ENCODE measurements around the gene ALG1. TPM values are rescaled to one million over a fixed set of nuclear protein-coding genes. Genes with fewer than 3 reads are reported as not detected.

ALG1 gene
- total and polyA plus RNA-seq, 10 of the 15 experiments (the other 5 are each of a cell fraction or from before 2014, with no cell fraction given) = 1.5 to 43.2 (median 23.8) TPM

GRCh38 chr16:5044011-5044540 is 27.6 kb upstream of the ALG1 start:
- WGBS (ENCODE audit: insufficient coverage, insufficient replicate concordance, low lambda C conversion rate, missing lambda C conversion rate) = 86% methylated on average over 8 of the region's 8 CpGs
- Histone ChIP-seq H3K27ac (ENCODE audit: control insufficient read depth, insufficient read depth) (no peak overlapping the region), H2AFZ (ENCODE audit: control insufficient read depth, low read depth, low read length) (no peak overlapping the region), H3K9ac (ENCODE audit: control insufficient read depth, insufficient read depth, low read length) (no peak overlapping the region), H3K4me1 (ENCODE audit: control insufficient read depth, insufficient read depth, low read length) (peaks cover 26% of the 10 kb centered on the region), H3K36me3 (ENCODE audit: control insufficient read depth in 2 of 2, insufficient read depth in 2 of 2, low read length in 1 of 2) (no peaks in the 10 kb centered on the region), H3K79me2 (ENCODE audit: control insufficient read depth, insufficient read depth, low read length) (no peaks in the 10 kb centered on the region), H3K4me2 (ENCODE audit: control insufficient read depth, insufficient read depth) (no peak overlapping the region), H3K27me3 (replicated peaks in 1 of 2; ENCODE audit: control insufficient read depth in 2 of 2, insufficient read depth in 2 of 2, low read length in 1 of 2) (no peaks in the 10 kb centered on the region), H4K20me1 (ENCODE audit: control insufficient read depth, insufficient read depth) (no peaks in the 10 kb centered on the region), H3K4me3 (no peak overlapping the region), H3K9me3 (replicated peaks; ENCODE audit: control insufficient read depth, insufficient read depth, low read length) (no peaks in the 10 kb centered on the region; the same call in 1 of the 3 replicates)
- DNase-seq (ENCODE audit: low read depth, low spot score) (no peak), FAIRE-seq (no peak), ATAC-seq (no peak)
- intact Hi-C loops (cut with micrococcal nuclease; ENCODE audit: unreplicated experiment) = no loop called here
- ChIA-PET CTCF (interaction anchor here (1.6 kb wide), 1 partner anchor 12 kb away, joined by 4 read pairs; no protein-coding TSS in a partner anchor), POLR2A (interaction anchor here (1.2 kb wide), 1 partner anchor 10 kb away, joined by 3 read pairs; the partner anchor contains the start of gene NAGPA), RAD21 (ENCODE audit: unreplicated experiment) (no interaction called here), SMC1A (ENCODE audit: uncharacterized antibody, unreplicated experiment) (no interaction called here)
- in situ Hi-C loops (cut with MboI) = no loop called here
- no TSS peak for BruUV-seq (replicated peaks)
- no peak for TF ChIP-seq CBX3 (IDR thresholded peaks at IDR 0.05; ENCODE audit: borderline replicate concordance, low read depth)
- TF ChIP-seq TBL1XR1 (IDR thresholded peaks at IDR 0.05; ENCODE audit: low read depth, low read length) = no peak
- TF ChIP-seq POLR2A (IDR thresholded peaks at IDR 0.05; ENCODE audit: low read depth, low read length) = no peak
- TF ChIP-seq RB1 (IDR thresholded peaks at IDR 0.05; ENCODE audit: borderline replicate concordance) = no peak
- TF ChIP-seq, protein P1, sequence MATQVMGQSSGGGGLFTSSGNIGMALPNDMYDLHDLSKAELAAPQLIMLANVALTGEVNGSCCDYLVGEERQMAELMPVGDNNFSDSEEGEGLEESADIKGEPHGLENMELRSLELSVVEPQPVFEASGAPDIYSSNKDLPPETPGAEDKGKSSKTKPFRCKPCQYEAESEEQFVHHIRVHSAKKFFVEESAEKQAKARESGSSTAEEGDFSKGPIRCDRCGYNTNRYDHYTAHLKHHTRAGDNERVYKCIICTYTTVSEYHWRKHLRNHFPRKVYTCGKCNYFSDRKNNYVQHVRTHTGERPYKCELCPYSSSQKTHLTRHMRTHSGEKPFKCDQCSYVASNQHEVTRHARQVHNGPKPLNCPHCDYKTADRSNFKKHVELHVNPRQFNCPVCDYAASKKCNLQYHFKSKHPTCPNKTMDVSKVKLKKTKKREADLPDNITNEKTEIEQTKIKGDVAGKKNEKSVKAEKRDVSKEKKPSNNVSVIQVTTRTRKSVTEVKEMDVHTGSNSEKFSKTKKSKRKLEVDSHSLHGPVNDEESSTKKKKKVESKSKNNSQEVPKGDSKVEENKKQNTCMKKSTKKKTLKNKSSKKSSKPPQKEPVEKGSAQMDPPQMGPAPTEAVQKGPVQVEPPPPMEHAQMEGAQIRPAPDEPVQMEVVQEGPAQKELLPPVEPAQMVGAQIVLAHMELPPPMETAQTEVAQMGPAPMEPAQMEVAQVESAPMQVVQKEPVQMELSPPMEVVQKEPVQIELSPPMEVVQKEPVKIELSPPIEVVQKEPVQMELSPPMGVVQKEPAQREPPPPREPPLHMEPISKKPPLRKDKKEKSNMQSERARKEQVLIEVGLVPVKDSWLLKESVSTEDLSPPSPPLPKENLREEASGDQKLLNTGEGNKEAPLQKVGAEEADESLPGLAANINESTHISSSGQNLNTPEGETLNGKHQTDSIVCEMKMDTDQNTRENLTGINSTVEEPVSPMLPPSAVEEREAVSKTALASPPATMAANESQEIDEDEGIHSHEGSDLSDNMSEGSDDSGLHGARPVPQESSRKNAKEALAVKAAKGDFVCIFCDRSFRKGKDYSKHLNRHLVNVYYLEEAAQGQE (IDR thresholded peaks at IDR 0.05; ENCODE audit: low read depth, low read length) = no peak
- no peak for TF ChIP-seq HDGF (IDR thresholded peaks at IDR 0.05)
- no peak for TF ChIP-seq HSF1 (IDR thresholded peaks at IDR 0.05; ENCODE audit: low read depth, low read length)
- TF ChIP-seq, protein P2, sequence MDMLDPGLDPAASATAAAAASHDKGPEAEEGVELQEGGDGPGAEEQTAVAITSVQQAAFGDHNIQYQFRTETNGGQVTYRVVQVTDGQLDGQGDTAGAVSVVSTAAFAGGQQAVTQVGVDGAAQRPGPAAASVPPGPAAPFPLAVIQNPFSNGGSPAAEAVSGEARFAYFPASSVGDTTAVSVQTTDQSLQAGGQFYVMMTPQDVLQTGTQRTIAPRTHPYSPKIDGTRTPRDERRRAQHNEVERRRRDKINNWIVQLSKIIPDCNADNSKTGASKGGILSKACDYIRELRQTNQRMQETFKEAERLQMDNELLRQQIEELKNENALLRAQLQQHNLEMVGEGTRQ (IDR thresholded peaks at IDR 0.05; ENCODE audit: borderline replicate concordance, low read depth, low read length) = no peak
- no peak for TF ChIP-seq ZNF207 (IDR thresholded peaks at IDR 0.05; ENCODE audit: borderline replicate concordance)
- TF ChIP-seq CHD2 (IDR thresholded peaks at IDR 0.05; ENCODE audit: borderline replicate concordance, low read depth, low read length) = no peak
- TF ChIP-seq ZBTB40 (IDR thresholded peaks at IDR 0.05; ENCODE audit: borderline replicate concordance) = no peak
- no peak for TF ChIP-seq RBBP5 (conservative IDR thresholded peaks at IDR 0.05)
- TF ChIP-seq CREM (IDR thresholded peaks at IDR 0.05; ENCODE audit: low read depth) = no peak

Data from GM12878 (cell line).